ENCODE measurements around the gene NAV1. TPM values are rescaled to one million over a fixed set of nuclear protein-coding genes. Genes with fewer than 3 reads are reported as not detected.

NAV1 gene
- total RNA-seq, 1 donor: 37.6 TPM

DNA sequence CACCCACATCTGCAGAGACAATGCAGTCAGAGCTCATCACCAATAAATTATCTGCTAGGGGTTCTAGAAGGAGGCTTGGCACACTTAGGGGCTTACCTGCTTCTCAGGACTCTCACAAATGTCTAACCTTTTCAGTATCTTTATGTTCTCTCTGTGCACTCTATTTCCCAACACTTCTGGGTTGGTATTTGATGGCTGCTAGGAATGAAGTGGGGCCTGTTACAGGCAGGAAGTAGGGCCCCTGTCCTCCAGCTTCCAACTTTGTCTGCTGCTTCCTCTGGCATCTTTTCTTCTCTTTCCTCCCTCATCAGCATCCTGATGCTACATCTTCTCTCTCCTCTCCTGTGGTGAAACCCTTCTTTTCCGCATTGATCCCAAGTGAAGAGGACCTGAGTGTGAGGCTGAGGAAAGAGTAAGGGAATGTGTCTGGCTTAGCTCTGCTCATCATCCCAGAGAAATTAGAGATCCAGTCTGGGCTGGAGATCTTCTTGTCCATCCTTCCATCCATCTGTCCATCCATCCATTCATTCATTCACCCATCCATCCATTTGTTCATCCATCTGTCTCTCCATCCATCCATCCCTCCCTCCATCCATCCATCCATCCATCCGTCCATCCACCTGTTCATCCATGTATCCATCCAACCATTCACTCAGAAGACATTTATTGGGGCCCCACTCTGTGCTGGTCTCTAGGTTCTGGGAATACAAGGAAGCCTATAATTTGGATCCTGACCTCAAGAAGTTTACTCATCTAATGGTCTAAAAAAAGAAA, 29.1 kb upstream of the NAV1 start:
- no peak overlapping the region for H3K4me3 ChIP-seq (ENCODE audit: low read depth, low read length)
- no peak for TF ChIP-seq CTCF (IDR thresholded peaks at IDR 0.05; ENCODE audit: insufficient read depth, low read depth, low read length)
- no peak for DNase-seq (ENCODE audit: low read depth)

DNA sequence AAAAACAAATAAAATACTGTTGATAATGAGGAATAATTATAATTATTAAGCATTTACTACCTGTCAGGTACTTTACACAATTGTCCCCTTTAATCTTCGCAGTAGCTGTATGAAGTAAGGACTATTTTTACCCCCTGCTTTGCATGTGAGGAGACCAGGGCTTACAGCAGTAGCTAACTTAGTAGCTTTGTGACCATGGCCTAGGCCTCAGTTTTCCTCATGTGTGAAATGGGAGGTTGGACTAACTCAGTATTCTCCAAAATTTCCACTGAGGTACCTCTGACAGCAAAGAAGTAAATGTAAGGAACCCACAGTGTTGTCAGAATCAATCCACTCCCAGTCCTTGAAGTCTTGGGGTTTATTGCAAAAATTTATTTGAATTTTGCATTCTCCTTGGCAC, 28.2 kb upstream of the NAV1 start:
- DNase-seq (ENCODE audit: low read depth): no peak
- no peak overlapping the region for H3K4me3 ChIP-seq (ENCODE audit: low read depth, low read length)
- no peak for TF ChIP-seq CTCF (IDR thresholded peaks at IDR 0.05; ENCODE audit: insufficient read depth, low read depth, low read length)

DNA sequence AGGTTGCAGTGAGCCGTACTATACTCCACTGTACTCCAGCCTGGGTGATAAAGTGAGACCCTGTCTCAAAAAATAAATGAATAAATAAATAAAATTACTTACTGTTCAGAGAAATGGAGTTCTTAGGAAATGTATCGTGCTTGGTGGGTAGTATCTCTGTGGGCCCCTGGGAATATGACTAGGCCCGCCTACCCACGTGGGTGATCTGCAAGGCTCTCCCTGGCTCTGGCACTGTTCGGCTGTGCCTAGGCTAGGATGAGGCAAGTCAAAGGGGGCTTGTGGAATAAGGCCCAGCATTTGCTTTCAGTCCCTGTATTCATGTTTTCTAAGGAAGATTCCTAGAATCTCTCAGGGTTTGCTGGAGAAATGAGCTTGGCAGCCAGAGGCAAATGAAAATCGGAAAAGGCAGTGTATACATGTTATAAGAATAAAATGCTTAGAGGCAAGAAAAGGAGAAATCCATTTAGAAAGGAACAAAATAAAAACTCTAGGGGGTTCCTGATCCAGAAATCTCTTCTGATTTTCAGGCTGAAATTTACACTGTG, 27.5 kb upstream of the NAV1 start:
- no peak for TF ChIP-seq CTCF (IDR thresholded peaks at IDR 0.05; ENCODE audit: insufficient read depth, low read depth, low read length)
- DNase-seq (ENCODE audit: low read depth): no peak
- no peak overlapping the region for H3K4me3 ChIP-seq (ENCODE audit: low read depth, low read length)

DNA sequence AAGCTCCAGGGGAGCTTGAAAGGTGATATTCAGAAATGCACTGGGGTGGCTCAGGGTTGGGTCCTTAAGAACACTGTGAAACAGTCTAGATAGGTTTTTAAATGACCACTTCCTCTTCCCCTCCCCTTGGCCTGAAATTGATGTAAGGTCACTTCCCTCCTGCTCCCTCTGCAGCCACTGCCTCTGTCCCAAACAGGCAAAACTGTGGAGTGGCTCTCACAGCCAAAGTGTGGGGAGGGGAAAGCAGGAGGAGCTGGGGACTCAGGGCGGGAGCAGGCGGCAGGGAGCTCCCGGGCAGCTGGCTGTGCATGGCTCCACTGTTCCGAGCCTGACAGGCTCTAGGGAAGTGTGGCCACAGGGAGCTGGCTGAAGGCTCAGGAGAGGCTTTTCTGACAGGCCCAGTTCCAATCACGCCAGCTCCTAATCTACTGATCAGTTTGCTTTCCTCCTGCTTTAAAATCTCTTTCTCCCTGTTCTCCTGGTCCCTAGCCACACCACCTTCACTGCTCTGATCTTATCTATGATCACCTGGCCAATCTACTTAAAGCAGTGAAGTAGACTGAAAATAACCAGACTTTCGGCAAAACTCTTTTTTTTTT, 26.9 kb upstream of the NAV1 start:
- DNase-seq (ENCODE audit: low read depth): peak; percentile 36
- no peak for TF ChIP-seq CTCF (IDR thresholded peaks at IDR 0.05; ENCODE audit: insufficient read depth, low read depth, low read length)
- no peak overlapping the region for H3K4me3 ChIP-seq (ENCODE audit: low read depth, low read length)

- TF ChIP-seq CTCF (IDR thresholded peaks at IDR 0.05; ENCODE audit: insufficient read depth, low read depth, low read length): no peak
- H3K4me3 ChIP-seq (ENCODE audit: low read depth, low read length): no peak overlapping the region
- peak; percentile 22 for DNase-seq (ENCODE audit: low read depth)
These were observed 25.3 kb upstream of the NAV1 start for GRCh38 chr1:201513498-201514243.

- no peak for DNase-seq (ENCODE audit: low read depth)
- H3K4me3 ChIP-seq (ENCODE audit: low read depth, low read length): no peak overlapping the region
- TF ChIP-seq CTCF (IDR thresholded peaks at IDR 0.05; ENCODE audit: insufficient read depth, low read depth, low read length): no peak
These were observed 24.5 kb upstream of the NAV1 start for GRCh38 chr1:201514466-201514865.
